Activated CD8-positive, alpha-beta memory T cell treated with anti-CD3 and anti-CD28 coated beads, Interleukin-2, amount 50 U/mL, for 24 hours (primary cell): ENCODE measurements around the gene ARHGAP26.

Experiments used
- DNase-seq: peaks from one replicate; pipeline ENCODE4 v3.0.0-alpha.2; 2020; ENCODE audit errors: extremely low read depth

The ARHGAP26 gene

DNA sequence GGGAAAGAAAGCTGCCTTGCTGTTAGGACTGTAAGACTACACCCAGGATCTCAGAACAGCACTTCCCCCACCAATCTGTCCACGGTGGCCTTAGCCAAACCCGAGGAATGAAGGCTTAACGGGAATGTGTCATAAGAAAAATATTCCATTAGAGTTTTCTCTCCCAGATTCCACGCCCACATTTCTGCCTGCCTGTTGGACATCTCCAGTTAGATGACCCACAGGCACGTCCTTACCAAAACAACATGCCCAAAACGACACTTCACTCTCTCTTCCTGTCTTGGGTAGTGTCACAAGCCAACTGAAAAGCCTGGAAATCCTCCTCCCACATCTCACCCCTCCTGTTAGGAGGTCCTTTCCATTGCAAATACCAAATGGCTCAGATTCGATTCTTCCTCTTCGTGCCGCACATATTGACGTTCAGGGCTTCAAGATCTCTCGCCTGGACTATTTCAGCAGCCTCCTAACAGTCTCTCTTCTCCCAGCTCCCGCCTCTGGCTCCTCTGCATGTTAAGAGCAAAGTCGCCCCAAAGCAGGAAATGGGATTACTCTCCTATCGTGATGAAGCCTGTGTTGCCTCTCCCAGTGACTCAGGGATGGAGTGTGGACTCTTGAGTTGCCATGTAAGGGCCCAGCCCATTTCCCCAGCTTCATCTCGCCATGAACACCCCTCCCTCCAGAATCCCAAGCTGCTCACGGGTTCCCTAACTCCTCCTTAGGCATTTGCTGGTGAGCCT, 474.0 kb downstream of the ARHGAP26 start:
- DNase-seq, result no peak

DNA sequence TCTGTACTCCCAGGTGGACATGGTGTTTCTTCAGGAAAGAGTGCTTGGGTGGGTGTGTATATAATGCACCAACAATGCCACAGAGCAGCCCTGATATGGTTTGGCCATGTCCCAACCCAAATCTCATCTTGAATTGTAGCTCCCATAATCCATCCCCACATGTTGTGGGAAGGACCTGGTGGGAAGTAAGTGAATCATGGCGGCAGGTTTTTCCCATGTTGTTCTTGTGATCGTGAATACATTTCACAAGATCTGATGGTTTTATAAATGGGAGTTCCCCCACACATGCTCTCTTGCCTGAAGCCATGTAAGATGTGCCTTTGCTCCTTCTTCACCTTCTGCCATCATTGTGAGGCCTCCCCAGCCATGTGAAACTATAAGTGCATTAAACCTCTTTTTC, 474.8 kb downstream of the ARHGAP26 start:
- DNase-seq, result no peak

DNA sequence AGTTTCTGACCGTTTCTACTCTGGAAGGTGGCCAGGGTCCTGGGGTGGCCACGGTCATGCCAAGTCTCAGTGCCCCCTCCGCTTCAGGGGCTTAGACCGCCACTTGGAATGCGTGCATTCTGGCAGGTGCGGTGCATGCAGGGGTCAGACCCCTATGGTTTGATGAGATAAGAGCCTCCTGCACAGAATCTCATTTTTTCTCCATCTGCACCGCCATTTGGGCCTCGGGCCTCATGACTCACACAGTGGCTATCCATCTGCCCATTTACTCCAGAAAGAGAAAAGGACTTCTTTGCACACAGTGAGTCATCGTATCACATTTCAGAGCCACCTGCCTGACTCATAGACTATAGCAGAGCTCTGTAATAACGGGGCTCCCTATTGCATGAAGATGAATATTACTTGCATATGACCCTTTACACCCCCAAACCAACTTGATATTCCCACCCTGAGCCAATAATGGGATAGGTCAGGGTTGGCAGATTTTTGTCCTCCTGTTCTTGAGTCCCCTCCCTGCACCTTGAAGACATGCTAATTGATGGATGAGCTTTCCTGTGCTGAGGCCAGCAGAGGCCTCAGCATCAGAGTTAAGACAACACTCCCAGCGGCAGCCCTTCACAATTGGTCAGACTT, 475.9 kb downstream of the ARHGAP26 start:
- DNase-seq, result no peak

DNA sequence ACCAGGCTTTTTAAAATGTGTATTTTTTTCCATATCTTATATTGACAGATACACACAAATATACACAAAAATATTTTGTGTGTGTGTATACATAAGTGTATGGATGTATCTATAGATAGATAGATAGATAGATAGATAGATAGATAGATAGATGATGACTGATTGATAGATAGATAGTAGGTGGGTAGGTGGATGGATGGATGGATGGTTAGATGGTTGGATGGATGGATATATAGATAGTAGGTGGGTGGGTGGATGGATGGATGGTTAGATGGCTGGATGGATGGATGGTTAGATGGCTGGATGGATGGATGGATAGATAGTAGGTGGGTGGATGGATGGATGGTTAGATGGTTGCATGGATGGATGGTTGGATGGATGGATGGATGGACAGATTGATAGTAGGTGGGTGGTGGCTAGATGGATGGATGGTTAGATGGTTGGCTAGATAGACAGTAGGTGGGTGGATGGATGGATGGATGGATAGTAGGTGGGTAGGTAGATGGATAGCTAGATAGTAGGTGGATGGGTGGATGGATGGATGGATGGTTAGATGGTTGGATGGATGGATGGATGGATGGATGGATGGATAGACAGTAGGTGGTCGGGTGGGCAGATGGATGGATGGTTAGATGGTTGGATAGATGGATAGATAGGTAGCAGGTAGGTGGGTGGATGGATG, 477.1 kb downstream of the ARHGAP26 start:
- DNase-seq, result no peak

DNA sequence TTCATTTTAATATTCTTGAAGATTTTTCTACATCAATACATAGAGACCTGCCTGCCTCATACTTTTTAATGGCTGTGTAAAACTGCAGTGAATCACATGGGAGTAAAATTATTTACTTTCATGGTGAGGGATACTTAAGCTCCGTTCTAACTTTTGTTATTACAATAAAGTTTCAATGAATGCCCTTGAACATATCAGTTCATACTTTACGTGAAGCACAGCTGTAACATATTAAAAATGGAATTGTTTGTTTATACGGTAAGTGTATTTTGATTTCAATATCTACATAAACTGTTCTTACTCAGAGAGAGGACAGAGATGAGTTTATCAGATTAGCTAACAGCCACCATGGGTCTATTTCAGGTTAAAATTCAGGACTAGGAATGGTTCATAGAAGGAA, 478.2 kb downstream of the ARHGAP26 start:
- DNase-seq, result no peak

DNA sequence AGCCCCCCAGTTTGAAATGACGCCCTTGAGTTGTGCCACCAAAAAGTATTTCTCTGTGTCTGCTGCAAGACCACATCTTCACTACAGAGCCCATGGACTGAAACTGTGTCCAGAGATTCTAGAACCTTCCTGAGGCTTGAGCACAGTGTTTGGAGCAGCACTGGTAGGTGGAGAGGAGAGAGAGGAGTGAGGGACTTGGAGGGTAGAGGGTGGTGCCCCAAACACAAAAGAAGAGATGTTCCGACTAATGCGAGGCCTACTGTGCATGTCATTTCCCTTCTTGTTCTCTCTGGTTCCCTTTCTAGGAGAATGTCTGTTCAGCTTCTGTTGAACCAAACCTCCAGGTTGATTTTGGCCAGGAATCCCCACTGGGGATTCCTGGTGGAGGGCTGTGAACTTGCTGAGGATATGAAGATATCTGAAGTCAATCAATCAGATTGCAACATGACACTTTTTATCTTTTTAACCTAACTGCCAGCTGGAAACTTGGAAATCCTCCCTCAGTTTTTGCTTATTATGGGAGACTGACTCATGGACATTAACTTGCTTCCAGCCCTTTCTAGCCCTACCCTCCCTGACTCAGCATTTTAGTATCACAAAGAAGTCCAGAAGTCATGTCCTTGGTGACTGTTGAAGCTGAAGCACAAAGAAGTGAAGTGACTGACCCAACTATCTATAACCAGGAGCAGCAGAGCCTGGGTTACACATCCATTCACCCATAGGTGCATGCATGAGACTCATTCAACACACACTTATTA, 478.8 kb downstream of the ARHGAP26 start:
- no peak for DNase-seq

DNA sequence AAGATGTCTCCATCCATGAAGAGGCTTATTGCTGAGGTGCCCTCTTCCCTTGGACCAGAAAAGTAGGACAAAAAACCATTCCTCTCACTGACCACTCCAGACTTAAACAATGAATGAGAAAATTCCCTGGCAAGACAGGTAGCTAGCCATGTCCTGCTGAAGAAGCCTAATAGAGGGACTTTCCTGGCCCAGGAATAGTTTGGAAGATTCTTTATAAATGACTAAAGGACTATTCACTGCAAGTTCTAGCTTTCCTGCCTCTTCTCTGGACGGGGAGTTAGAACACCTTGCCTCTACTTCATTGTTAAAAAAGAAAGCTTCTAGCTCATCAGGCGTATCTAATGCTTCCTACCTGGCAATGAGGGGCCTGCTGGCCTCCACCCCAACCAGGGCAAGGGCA, 479.7 kb downstream of the ARHGAP26 start:
- no peak for DNase-seq

DNA sequence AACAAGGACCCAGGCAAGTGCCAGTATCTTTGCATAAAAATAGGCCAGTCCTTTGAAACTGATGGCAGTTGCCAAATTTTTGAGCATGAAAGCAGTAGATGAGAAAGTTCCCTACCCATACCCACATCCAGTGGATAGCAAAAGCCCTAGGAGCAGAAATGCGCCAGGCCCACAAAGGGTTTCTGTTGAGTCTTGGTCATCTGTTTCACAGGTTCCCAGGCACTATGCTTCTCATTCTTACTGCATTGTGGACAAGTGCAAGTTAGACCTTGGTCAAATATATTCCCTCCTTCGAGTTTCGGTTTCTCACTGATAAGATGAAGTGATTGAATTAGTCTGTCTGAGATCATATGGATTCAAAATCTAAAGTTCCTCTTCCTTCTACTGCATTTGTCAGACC, 481.0 kb downstream of the ARHGAP26 start:
- DNase-seq, result no peak

DNA sequence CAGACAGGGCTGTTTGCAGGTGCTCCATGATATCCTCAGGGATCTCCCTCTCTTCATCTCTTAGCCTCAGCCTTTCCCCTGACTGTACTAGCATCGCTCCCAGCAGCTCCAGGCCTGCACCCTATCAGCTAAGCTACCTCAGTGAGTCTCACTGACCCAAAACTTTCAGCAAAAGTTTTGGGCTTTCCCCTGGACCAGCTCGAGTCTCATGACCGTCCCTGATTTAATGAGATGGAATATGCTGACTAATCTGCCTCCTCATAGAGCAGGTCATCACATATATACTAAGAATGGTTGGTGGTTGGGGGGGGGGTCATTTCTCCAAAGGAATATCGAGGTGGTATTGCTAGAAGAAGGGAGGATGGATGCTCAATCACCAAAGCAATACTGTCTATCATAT, 481.8 kb downstream of the ARHGAP26 start:
- DNase-seq, result no peak

DNA sequence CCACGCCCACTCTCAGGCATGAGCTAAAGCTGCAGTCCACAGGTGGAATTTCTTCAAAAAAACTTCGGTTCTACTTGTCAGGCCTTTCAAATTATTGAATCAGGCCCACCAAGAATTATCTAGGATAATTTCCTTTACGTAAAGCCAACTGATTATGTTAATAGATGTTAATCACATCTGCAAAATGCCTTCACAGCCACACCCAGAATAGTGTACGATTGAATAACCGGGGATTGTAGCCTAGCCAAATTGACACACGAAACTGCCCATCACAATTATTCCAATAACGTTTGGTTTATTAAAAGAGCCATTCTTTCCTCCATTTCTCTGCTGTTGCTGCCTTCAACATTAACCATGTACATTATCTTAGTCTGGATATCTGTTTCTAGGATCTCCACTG, 484.6 kb downstream of the ARHGAP26 start:
- no peak for DNase-seq

DNA sequence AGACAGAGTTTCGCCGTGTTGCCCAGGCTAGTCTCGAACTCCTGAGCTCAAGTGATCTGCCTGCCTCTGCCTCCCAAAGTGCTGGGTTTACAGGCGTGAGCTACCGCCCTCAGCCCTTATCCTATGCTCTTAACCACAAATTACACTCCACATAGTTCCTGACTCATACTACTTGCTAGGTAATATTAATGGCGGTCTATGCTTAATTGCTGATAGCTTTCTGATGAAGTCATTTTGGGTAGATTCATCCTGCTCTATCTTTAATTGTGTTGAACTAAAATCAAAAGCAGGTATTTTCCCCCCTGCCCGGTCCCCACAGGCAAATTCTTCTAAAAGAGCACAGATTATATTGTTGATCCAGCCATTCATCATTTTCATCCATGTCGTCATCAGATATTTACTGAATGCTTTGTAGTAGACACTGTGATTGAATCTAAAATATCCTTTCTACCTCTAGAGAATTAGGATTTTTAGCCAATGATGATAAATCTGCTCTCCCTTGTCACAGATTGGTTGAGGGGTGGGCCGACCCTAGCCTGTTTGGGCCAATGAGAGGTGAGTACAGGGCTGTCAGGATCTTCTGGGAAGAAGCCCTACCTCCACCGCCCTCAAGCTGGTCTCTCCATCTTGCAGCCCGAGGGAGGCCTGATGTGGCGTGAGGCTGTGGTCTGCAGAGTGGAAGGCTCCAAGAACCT, 488.5 kb downstream of the ARHGAP26 start:
- no peak for DNase-seq

DNA sequence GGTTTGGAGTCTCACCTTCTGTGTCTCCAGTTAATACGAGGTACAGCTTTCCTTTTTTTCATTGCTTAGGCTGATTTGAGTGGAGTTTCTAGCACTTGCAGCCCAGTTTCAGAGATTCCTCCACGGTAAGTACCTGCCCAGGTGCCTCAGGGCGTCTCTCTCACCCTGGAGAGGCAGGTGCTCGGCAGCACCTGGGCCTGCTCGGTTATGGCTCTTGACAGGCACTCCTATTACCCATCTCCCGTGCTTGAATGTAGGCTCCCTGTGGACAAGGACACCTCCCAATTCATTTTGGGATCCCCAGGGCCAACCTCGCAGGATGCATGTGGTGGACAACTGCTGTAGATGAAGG, 489.1 kb downstream of the ARHGAP26 start:
- DNase-seq, result no peak

DNA sequence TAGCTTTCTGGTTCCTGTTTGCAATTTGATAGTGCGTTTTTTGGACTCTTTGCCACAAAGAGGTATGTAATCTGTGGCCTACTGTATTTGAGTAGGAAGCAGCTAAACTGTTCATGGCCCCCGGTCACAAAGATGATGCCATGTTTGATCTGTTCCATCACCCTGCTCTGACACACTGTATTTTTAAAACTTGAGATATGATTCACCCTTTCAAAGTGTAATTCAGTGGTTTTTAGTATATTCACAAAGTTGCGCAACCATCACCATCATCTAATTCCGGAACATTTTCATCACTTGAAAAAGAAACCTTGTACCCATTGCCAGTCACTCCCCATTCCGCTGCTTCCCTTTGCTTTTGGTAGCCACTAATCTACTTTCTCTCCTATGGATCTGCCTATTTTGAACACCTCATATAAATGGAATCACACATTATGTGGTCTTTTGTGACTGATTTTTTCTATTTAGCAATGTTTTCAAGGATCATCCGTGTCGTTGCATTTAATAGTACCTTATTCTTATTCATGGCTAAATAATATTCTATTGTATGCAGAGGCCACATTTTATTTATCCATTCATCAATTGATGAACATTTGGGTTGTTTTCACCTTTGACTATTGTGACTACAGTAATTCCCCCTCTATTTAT, 491.7 kb downstream of the ARHGAP26 start:
- DNase-seq, result no peak

DNA sequence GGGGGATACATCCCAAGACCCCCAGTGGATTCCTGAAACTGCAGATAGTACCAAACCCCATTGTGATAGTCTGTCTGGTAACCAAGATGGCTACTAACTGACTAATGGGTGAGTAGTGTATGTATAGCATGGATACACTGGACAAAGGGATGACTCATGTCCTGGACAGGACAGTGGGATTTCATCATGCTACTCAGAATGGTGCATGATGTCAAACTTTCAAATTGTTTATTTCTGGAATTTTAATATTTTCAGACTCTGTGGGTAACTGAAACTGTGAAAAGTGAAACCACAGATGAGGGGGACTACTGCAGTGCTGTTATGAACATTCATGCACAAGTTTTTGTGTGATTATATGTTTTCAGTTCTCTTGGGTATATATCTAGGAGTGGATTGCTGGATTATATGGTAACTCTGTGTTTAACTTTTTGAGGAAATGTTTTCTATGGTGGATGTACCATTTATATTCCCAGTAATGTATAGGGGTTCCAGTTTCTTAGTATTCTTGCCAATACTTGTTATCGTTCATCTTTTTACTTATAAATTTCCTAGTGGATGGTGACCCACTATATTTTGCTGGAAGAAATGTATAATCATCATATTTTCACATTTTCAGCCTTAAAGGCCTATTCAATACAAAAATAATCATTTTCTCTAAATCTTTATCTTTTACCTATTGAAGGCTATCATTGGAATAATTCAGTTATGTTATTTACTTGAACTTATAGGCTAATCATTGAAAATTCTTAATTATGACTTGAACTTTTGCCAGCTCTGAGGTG, 492.4 kb downstream of the ARHGAP26 start:
- no peak for DNase-seq

DNA sequence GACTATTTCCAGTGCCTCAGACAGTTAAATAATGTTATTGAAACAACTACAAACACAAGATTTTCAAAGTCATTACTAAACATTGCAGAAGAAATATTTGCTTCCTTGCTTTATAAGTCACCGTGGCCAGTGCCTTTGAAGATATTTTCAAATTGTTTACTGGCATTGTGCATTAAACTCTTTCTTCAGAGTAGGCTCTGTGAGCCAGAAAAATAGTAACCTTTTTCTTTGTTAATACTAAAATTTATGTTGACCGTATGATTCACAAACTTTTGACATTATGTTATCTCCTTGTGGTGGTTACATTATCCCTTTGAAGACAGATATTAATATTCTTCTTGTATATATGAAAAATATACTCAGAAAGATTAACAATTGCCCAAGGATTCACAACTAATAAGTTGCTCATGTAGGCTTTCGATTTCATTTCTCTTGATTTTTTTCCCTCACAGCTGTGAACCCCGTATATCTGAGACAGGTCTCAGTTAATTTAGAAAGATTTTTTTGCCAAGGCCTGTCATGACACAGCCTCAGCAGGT, 493.2 kb downstream of the ARHGAP26 start:
- DNase-seq, result no peak

DNA sequence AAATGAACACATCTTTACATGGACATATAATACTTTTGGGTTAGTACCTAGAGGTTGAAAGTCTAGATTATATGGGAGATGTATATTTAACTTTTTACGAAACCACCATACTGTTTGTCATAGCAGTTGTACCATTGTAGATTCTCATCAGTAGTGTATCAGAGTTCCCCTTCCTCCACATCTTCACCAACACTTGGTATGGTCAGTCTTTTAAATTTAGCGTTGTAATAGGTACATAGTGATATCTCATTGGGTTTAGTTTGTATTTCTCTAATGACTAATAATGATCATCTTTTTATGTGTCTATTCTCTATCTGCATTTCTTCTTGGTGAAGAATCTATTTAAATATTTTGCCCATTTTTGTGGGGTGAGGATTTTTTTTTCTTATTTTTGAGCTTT, 495.8 kb downstream of the ARHGAP26 start:
- no peak for DNase-seq

DNA sequence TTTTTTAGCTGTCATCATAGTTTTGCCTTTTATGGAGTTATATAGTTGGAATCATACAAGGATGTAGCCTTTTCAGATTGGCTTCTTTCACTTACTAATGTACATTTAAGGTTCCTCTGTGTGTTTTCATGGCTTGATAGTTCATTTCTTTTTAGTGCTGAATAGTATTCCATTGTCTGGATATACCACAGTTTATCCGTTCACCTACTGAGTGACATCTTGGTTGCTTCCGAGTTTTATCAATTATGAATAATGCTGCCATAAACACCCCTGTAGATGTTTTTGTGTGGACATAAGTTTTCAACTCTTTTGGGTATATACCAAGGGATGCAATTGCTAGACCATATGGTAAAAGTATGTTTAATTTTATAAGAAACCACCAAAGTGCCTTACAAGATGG, 497.0 kb downstream of the ARHGAP26 start:
- no peak for DNase-seq

DNA sequence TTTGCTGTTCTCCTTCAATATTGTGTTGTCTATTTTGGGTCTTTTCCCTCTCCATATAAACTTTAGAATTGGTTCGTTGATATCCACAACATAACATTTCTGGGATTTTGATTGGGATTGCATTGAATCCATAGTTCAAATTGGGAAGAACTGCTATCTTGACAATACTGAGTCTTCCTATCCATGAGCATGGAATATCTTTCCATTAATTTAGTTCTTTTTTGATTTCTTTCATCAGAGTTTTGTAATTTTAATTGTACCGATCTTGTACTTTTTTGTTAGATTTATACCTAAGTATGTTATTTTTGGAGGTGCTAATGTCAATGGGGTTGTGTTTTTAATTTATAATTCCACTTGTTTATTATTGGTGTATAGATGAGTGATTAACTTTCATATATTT, 498.2 kb downstream of the ARHGAP26 start:
- no peak for DNase-seq

DNA sequence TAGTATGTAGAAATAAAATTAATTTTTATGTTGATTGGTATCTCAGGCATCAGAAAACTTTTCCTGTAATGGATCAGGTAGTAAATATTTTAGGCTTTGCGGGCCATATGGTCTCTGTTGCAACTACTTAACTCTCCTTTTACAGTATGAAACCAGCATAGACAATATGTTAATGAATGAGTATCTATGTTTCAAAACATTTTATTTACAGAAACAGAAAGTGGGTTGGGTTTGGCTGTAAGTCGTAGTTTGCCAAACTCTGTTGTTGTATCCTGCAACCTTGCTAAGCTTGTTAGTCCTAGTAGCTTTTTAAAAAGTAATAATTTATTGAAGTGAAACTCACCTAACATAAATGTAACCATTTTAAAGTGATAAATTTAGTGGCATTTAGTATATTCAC, 501.3 kb downstream of the ARHGAP26 start:
- no peak for DNase-seq

DNA sequence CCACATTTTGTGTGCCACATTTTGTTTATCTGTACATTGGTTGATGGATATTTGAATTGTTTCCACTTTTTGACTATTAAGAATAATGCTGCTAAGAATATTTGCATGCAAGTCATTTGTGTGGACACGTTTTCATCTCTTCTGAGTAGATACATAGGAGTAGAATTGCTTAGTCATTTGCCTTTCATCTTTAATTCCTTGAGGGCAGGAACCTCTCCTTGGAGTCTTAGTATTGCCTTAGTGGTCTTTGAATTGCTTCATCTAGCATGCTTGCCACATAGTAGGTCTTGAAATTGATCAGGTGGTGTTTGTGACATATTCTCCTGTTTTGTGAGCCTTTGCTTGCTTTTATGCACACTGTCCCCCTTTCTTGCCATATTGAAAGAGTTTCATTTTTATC, 504.8 kb downstream of the ARHGAP26 start:
- DNase-seq, result no peak
